Measurements from ENCODE around the gene SLC5A4.

The SLC5A4 gene

DNA sequence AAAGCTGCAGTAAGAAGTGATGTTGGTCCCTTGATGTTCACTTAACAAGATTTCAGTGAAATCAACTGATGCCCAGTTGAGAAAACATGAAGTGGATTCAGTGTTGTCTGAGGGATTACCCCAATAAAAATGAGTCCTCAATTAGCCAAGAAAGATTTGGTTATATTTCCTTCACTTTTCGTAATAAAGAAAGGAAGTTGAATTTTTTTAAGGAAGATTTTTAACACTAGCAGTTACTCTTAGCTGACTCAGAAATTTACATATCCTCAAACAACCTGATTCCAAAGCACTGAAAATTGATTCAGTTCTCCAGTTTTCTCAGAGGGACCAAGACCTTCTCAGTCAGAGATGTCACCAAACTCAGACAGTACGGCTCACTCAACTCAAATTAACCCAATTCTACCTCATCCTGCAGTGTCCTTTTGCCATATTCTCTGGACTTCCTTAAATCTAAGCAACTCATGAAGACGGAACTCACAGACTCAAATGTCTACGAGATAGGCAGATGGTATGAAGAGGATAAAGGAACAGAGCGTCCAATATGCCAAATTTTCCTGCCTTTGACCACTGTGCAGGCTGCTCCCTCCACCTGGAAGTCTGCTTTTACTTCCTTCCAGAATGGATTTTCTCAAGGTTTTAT, 22.8 kb downstream of the SLC5A4 start:
- peak; percentile 59 to 63 for DNase-seq

DNA sequence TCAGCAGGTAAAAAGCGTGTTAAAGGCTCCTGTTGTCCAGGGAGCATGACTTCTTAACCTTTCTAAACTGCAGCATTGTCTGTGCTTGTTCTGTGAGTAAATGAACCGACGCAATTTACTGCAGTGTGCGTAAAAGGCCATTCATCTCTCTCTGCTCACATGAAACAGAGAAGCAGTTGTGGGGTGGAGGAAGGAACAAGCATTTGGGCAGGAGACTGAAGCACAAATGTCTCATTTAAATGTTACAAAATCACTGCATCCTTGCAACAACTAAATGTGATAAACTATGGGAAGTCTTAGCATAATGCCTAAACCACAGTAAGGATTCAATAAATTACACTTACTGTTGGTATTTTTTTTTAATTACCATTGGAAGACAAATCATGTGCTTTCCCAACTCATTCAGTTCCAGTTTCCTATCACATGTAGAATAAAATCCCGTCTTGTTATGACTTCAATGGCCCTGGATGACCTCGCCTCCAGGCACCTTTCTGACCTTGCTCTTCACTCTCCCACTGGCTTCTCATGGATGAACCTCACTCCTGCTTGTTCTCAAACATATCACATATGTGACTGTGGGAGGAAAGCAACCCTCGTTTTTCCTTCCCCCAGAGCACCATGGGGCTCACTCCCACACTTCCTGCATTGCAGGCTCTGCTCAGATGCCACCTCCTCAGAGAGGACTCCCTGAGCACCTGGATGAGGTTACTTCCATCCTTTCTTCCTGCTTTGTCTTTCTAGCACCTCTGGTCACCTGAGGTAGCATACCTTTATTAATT, 28.6 kb downstream of the SLC5A4 start:
- DNase-seq = peak; percentile 66 to 67

DNA sequence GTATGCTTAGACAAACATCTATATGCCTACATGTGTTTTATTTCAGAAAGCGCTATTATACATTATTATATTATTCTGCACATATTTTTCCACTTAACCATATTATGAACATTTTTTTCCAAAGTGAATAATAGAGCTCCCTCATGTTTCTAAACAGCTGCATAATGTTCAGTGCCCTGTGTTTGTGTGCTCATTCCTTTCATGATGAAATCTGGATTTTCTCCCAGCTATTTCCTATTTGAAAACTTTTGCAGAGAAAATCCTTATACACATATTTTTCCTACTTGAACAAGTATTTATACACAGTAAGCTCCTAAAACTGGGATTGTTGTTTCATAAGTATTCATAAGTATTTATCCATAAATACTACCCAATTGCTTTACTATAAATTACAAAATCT, 32.2 kb downstream of the SLC5A4 start:
- no peak for DNase-seq

DNA sequence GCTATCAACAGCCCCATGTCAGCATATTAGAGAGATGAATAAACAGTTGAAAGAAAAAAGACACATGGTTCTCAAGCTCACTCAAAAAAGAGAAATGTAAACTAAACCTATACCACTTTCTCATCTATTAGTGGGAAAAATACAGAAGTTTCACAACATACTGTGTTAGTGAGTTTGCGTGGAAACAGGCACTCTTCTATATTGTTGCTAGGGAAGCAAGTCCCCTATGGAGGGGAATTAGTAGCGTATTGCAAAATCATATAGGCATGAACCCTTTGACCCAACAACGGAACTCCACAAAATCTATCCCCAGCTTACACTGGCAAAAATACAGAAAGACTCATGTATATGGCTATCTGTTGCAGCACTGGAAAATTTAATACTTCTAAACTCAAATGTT, 36.1 kb downstream of the SLC5A4 start:
- peak; percentile 84 to 93 for DNase-seq

DNA sequence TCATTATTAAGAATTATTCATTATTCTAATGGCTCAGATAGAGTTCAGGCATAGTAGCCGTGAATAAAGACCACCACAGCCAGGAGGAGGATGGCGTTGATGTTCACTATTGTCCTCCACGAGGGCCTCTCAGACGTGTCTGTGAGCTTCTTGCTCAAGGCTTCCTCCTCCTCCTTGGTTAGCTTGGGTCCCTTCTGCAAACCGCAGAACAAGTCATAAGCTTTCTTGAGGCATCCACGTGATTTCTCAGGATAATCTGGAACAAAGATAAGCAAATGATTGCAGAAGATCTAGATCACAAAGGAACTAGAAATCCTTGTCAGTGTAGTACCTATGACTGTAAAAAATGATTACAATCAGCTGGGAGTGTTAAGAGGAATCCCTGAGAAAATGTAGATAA, 36.7 kb downstream of the SLC5A4 start:
- DNase-seq = peak; percentile 71 to 90

DNA sequence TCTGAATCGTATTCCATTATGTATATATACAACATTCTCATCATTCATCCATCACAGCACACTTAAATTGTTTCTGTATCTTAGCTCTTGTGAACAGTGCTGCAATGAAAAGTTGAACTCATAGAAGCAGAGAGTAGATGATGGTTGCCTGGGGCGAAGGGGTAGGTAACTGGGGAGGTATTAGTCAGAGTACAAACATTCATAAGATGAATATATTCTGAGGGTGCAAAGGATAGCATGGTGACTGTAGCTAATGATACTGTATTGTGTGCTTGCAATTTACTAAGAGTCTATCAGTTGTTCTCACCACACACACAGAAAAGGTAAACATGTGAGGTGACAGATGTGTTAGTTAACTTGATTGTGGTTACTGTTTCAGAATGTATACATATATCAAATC, 37.7 kb downstream of the SLC5A4 start:
- no peak for DNase-seq

DNA sequence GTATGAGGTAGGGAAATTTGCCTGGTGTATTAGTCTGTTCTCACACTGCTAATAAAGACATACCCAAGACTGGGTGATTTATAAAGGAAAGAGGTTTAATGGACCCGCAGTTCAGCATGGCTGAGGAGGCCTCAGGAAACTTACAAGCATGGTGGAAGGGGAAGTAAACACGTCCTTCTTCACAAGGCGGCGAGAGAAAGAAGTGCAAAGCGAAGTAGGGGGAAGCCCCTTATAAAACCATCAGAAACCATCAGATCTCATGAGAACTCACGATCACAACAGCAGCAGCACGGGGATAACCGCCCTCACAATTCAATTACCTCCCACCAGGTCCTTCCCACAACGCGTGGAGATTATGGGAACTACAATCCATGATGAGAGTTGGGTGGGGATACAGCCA, 38.2 kb downstream of the SLC5A4 start:
- DNase-seq = peak; percentile 22 to 30

DNA sequence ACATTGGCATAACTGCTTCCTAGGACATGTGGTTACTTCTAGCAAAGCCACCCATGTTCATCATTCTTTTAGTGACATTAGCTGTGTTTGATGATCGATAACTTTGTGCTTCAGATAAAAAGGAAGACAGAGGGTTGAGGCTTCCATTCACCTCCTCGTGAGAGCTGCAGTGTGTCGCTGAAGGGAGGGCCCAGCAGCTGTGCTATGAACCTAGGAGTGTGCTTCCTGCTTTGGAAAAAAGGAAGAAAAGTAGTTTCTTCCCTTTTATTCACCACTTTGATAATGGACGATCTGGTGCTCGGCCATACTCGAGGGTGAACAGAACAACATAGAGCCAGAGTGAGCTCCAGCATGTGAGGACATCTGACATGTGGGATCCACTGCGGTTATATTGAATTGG, 44.1 kb downstream of the SLC5A4 start:
- peak; percentile 15 to 21 for DNase-seq

DNA sequence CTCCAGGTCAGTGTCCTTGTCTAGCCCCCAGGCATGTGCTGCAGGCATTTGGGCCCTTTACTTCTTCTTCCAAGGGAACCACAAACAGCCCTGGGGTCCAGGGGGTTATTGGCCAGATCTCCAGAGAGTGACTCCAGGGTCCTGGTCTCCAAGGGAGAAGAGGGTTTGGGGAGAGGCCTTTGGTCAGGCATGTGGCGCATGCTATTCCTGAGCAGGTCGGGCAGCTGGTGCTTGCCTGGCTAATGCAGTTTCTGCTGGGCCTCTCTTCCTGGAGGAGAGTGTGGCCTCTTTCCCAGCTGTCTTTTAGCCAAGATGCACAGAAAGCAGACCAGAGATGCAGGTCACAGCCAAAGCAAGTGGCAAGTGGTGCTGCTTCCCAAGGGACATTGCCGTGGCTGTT, 46.5 kb downstream of the SLC5A4 start:
- DNase-seq = no peak

DNA sequence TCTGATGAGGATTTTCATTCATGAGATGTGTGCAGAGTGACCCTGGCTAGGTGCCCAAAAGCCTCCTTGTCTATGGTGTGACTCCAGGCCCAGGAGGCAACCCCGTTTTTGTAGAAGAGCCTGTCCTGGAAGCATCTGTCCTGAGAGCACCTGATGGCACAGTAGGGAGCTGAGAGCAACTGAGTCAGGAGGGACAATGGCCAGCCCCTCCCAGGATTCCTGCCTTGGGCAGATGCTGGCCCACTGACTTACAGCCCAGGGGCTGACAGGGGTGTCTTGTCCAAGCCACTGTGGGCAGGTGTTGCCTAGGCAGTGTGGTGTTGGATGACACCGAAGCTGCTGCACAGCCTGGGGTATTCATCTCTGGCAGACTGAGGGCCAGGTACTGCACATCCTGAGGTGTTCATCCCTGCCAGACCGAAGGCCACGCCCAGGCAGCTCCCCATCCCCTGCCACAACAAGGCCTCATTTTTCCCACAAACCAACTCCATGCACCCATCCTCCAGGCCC, 47.1 kb downstream of the SLC5A4 start:
- no peak for DNase-seq

DNA sequence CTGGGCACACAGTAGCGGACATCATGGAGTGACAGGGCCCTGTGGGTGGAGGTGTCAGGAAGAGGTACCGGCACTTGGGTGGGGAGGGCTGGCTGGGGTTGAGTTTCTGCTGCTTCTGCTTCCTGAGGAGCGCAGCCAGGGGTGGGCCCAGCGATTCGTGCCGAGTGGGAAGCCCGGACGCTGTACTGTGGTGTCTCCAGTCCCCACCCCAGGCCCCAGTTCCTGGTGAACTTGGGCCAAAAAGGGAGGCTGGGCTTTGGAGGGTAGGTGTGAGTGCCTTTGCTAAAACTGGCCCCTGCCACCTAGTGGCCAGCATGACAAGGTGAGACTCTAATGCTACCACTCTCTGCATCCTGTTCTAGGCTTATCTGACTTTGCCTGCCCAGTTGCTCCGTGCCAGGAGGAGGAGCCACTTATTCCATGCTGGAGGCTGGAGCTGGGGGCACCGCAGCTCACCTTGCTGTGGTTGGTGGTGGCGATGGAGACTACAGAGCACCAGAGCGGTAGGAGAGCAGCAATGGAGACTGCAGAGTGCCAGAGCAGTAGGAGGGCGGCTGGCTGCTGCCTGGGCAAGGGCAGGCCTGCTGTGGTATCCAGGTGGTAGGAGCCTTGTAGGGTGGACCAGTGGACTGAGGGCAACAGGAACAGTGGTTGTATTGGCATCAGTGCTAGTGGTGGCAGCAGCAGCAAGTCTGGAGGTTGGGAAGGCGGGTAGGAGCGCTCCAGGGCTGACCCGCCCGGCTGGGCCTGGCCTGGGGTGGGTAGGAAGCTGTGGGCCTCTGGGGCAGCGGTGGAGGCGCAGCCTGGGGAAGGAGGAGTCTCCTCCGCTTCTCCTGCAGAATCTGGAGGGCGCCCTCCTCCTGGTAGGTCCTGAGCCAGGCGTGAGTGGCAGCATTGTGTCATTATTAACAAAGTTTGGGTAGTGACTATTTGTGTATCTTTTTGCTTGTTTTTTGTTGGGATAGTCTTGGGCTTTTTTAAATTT, 48.1 kb downstream of the SLC5A4 start:
- DNase-seq = peak; percentile 12 to 35

DNA sequence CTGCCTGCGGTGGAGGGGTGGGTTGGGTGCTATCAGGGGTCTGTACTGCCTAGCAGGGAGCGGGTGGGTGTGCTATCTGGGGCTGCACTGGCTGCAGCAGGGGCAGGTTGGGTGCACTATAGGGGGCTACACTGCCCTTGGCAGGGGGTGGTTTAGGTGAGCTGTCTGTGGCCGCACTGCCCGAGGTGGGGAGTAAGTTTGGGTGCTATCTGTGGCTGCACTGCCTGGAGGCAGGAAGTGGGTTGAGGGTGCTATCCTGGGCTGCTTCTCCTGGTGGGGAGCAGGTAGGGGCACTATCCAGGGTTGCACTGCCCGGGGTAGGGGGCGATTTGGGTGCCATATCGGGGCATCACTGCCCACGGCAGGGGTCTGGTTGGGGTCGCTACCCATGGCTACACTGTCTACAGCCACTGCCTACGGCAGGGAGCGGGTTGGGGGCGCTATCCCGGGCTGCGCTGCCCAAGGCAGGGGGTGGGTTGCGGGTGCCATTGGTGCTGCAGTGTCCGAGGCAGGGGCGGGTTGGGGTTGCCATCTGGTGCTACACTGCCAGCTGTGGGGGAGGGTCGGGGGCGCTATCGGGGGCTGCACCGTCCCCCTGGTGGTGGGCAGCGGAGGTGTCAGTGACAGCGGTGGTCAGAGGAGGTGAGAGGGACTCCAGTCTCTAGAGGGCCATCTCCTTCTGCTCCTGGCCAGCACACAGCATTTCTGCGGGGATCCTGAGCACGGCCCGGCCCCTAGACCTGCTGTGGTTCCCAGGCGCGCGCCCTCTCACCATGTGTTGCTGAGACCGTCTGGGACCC, 49.0 kb downstream of the SLC5A4 start:
- no peak for DNase-seq

DNA sequence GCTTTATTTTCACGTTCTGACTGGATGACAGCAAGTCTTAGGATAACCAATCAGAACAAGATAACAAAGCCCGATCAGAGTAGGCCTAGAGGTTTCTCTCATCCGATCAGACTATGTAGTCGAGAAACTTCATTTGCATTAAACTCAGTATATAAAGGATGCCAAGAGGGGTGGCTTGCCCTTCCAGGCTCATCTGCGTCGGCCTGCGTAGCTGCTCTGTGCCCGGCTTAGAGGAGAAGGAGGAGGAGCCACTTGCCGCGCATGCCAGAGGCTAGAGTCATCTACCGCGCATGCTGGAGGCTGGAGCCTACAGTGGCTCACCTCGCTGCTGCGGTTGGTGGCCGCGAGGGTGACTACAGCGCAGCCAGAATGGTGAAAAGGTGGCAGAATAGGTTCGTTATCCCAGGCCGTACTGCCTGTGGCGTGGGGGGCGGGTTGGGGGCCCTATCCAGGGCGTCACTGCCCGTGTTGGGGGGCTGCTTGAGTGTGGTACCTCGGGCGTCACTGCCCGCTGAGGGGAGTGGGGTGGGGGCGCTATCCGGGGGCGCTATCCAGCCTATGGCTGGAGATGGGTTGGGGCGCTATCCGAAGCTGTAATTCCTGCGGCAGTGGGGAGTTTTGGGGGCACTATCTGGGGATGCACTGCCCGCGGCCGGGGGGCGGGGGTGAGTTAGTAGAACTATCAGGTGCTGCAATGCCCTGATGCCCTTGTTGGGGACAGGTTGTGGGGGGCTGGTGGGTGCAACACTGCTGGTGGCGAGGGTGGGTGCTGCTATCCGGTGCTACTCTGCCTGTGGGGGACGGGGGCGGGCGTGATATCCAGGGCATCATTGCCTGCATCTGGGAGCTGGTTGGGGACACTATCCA, 50.1 kb downstream of the SLC5A4 start, which contains the start of gene RFPL2:
RFPL2 (minus strand) TSS at position 218 of the 867 bp plus-strand sequence. CDS start 2,622 bp downstream, outside the sequence.
- no peak for DNase-seq

DNA sequence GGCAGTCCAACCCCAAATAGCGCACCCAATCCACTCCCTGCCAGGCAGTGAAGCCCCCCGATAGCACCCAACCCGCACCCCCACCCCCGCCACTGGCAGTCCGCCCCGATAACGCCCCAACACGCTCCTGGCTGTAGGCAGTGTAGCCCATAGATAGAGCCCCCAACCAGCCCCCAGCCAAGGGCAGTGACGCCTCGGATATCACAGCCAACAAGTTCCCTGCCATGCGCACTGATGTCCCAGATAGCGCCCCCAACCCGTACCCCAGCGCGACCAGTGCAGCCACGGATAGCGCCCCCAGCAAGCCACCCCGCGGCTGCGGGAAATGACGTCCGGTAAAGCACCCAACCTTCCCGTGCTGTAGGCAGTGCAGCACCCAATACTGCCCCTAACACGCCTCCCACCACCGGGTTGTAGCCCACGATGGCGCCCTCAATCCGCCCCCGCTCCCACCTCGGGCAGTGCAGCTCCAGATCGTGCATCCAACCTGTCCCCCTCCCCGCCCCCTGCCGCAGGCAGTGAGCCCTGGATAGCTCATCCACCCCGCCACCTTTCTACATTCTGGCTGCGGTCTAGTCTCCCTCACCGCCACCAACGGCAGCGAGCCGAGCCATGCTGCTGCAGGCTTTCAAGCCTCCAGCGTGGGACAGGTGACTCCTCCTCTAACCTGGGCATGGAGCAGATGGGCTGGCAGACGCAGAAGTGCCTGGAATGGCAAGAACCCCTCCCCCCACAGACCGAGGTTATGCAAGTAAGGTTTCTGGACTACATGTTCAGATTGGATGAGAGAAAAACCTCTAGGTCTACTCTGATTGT, 50.9 kb downstream of the SLC5A4 start:
- no peak for DNase-seq

DNA sequence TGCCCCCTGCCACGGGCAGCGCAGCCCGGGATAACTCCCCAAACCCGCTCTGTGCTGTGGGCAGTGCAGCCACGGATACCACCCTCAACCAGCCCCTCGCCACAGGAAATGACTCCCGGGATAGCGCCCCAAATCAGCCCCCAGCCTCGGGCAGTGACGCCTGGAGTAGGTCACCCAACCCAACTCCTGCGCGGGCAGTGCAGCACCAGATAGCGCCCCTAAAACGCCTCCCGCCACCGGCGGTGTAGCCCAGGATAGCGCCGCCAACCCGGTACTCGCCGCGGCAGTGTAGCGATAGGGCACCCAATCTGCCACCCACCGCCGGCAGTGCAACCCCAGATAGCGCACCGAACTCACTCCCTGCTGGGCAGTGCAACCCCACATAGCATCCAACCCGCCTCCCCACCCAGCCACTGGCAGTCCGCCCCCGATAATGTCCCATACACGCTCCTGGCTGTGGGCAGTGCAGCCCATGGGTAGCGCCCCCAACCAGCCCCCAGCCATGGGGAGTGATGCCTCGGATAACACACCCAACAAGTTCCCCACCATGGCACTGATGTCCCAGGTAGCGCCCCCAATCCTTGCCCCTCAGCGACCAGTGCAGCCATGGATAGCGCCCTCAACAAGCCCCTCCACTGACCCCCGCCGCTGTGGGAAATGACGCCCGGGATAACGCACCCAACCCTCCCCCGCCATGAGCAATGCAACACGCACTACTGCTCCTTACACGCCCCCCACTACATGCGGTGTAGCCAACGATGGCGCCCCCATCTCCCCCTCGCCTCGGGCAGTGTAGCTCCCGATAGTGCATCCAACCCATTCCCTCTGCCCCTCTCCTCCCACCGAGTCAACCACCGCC, 51.7 kb downstream of the SLC5A4 start:
- DNase-seq = no peak

DNA sequence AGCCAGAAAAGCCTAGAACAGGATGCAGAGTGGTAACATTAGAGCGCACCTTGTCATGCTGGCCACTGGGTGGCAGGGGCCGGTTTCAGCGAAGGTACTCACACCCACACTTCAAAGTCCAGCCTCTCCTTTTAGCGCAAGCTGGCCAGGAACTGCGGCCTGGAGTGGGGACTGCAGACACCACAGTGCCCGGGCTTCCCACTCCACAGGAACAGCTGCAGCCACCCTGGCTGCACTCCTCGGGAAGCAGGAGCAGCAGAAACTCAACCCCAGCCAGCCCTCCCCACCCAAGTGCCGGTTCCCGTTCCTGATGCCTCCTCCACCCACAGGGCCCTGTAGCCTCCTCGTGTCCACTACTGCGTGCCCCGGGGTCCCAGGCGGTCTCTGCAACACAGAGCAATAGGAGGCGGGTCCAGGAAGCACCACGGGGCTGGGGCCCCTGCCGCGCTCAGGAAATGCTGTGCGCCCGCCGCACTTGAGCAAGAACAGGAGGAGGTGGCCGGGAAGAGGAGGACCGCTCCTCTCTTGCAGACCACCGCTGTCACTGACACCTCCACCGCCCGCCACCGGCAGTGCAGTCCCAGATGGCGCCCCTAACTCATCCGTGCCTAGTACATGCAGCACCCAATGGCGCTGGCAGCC, 52.5 kb downstream of the SLC5A4 start:
- DNase-seq = peak; percentile 32 to 37

DNA sequence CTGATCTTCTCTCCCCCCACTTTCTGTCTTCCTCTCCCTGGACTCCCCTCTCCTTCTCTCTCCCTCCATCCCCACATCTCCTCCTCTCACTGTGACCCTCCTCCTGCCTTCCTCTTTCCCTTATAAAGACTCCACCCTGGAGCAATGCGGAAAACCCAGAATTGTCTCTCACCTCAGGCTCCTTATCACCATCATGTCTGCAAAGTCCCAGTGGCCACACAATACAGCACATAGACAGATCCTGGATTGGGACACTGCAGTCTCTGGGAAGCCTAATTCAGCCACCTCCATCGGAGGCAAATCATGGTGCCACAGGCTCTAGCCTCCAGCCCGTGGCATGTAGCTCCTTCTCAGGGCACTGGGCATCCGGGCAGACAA, 53.0 kb downstream of the SLC5A4 start:
- DNase-seq = no peak

DNA sequence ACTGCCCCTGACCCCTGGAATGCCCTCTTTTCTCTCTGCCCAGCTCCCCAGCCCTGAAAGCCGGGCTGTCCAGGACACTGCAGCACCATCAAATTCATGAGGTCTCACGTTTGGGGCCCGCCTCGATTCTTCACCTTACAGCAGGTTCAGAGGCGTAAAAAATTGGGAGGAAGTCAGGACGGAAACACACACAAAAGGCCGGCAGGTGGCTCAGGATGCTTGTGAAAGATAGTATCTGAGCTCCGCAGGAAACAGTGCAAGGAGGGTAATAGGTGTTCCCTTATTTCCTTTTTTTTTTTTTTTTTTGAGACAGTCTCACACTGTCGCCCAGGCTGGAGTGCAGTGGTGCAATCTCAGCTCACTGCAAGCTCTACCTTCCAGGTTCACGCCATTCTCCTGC, 54.4 kb downstream of the SLC5A4 start:
- DNase-seq = no peak

DNA sequence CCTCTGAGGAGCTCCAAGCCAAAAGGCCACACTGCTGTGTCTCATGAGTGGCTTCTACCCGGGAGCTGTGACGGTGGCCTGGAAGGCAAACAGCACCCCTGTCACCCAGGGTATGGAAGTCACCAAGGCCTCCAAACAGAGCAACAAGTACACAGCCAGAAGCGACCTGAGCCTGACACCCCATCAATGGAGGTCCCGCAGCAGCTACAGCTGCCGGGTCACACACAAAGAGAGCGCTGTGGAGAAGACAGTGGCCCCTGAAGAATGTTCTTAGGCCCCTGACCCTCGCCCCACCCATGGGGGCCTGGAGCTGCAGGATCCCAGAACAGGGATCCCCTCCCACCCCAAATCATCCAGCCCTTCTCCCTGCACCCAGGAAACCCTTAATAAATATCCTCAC, 55.2 kb downstream of the SLC5A4 start:
- DNase-seq = no peak
